ENCODE measurements around the gene PTPRT. TPM values are rescaled to one million over a fixed set of nuclear protein-coding genes. Genes with fewer than 3 reads are reported as not detected.

PTPRT gene
- total and polyA plus RNA-seq, 2 experiments from 2014 or later: not detected

GRCh38 chr20:42697962-42698361 lies 491.7 kb downstream of the PTPRT start:
- Histone ChIP-seq H3K79me2 (replicated peaks; ENCODE audit: insufficient read depth) (no peaks in the 10 kb centered on the region), H3F3A (replicated peaks; ENCODE audit: low read depth) (no peaks in the 10 kb centered on the region), H3K27ac (ENCODE audit: low read depth) (no peak overlapping the region), H2AFZ (no peak overlapping the region), H3K36me3 (ENCODE audit: insufficient read depth) (no peaks in the 10 kb centered on the region; the same call in 1 of the 2 replicates), H3K4me2 (no peak overlapping the region), H3K9me2 (ENCODE audit: insufficient read depth) (no peaks in the 10 kb centered on the region), H4K20me1 (replicated peaks; ENCODE audit: insufficient read depth) (no peaks in the 10 kb centered on the region), H3K4me1 (ENCODE audit: insufficient read depth) (no peaks in the 10 kb centered on the region), H3K4me3 (no peak overlapping the region), H3K27me3 (ENCODE audit: insufficient read depth) (no peaks in the 10 kb centered on the region)
- no peaks in the 10 kb centered on the region for H3K4me1 Mint-ChIP-seq
- H3K27ac Mint-ChIP-seq: no peak overlapping the region
- H3K36me3 Mint-ChIP-seq (ENCODE audit: low read depth): peaks cover 36% of the 10 kb centered on the region
- DNase-seq (ENCODE audit: low spot score): no peak
- no peak for TF ChIP-seq EZH2 (IDR thresholded peaks at IDR 0.05; ENCODE audit: low read depth, unreplicated experiment)
- no peak for TF ChIP-seq ZNF462 (CRISPR knock-in tag; IDR thresholded peaks at IDR 0.05)
- H3K27me3 Mint-ChIP-seq (ENCODE audit: insufficient read depth, low read depth, poor library complexity): peaks cover 5% of the 10 kb centered on the region
- H3K4me3 Mint-ChIP-seq: no peak overlapping the region
- H3K9me3 Mint-ChIP-seq: peaks cover 96% of the 10 kb centered on the region
- no peak for ATAC-seq

GRCh38 chr20:42690842-42691437 lies 498.8 kb downstream of the PTPRT start:
- H3K4me3 Mint-ChIP-seq: no peak overlapping the region
- ATAC-seq (no peak), DNase-seq (ENCODE audit: low spot score) (no peak)
- Histone ChIP-seq H3K4me3 (no peak overlapping the region), H2AFZ (no peak overlapping the region), H4K20me1 (replicated peaks; ENCODE audit: insufficient read depth) (no peaks in the 10 kb centered on the region), H3F3A (replicated peaks; ENCODE audit: low read depth) (no peaks in the 10 kb centered on the region), H3K27me3 (ENCODE audit: insufficient read depth) (no peaks in the 10 kb centered on the region), H3K79me2 (replicated peaks; ENCODE audit: insufficient read depth) (no peaks in the 10 kb centered on the region), H3K36me3 (ENCODE audit: insufficient read depth) (no peaks in the 10 kb centered on the region; the same call in 1 of the 2 replicates), H3K4me2 (no peak overlapping the region), H3K4me1 (ENCODE audit: insufficient read depth) (no peaks in the 10 kb centered on the region), H3K9me2 (ENCODE audit: insufficient read depth) (no peaks in the 10 kb centered on the region), H3K27ac (ENCODE audit: low read depth) (no peak overlapping the region)
- peaks cover 3% of the 10 kb centered on the region for H3K27me3 Mint-ChIP-seq (ENCODE audit: insufficient read depth, low read depth, poor library complexity)
- H3K4me1 Mint-ChIP-seq: no peaks in the 10 kb centered on the region
- H3K27ac Mint-ChIP-seq: no peak overlapping the region
- H3K36me3 Mint-ChIP-seq (ENCODE audit: low read depth): peaks cover 33% of the 10 kb centered on the region
- H3K9me3 Mint-ChIP-seq: peaks cover 92% of the 10 kb centered on the region
- TF ChIP-seq REST (IDR thresholded peaks at IDR 0.05; ENCODE audit: unreplicated experiment) (no peak), ZNF331 (CRISPR knock-in tag; IDR thresholded peaks at IDR 0.05; ENCODE audit: low read depth) (no peak), EZH2 (IDR thresholded peaks at IDR 0.05; ENCODE audit: low read depth, unreplicated experiment) (no peak), CREB1 (CRISPR knock-in tag; IDR thresholded peaks at IDR 0.05; ENCODE audit: low read depth) (no peak), STAT1 (IDR thresholded peaks at IDR 0.05; ENCODE audit: unreplicated experiment) (no peak), POLR2AphosphoS5 (IDR thresholded peaks at IDR 0.05; ENCODE audit: low read depth) (no peak), NANOG (IDR thresholded peaks at IDR 0.05; ENCODE audit: borderline replicate concordance) (no peak), ZNF114 (CRISPR knock-in tag; IDR thresholded peaks at IDR 0.05) (no peak)
